Small intestine (tissue), 7 donors: ENCODE data around the gene SERPINB6. TPM values are rescaled to one million over a fixed set of nuclear protein-coding genes. Genes with fewer than 3 reads are reported as not detected.

Experiments used
- DNase-seq, 2 donors: peaks; one replicate each; pipeline versions ENCODE4 v3.0.0 to v3.0.0-alpha.2; 2013
- FAIRE-seq: peaks from 2 replicates; lab custom pipeline; 2012; peaks lifted over from hg19 to GRCh38; lab: Jason Lieb, UNC
- H3K27ac ChIP-seq, 3 donors: one replicate each; pipeline ENCODE4 v1.5.1; 2013; ENCODE audit warnings: low read length in 2 of 3, mild to moderate bottlenecking in 2 of 3, control low read depth in 1 of 3, inconsistent platforms in 1 of 3, low read depth in 1 of 3, moderate library complexity in 1 of 3
- H3K27me3 ChIP-seq, 3 donors: one replicate each; pipeline ENCODE4 v1.6.1; 2013; ENCODE audit warnings: low read length in 3 of 3, inconsistent platforms in 1 of 3; ENCODE audit not compliant: control insufficient read depth in 3 of 3, insufficient read depth in 3 of 3
- H3K36me3 ChIP-seq, 3 donors: one replicate each; pipeline ENCODE4 v1.6.1; 2013; ENCODE audit warnings: low read length in 3 of 3, inconsistent platforms in 1 of 3, low read depth in 1 of 3, mild to moderate bottlenecking in 1 of 3, moderate library complexity in 1 of 3; ENCODE audit not compliant: control insufficient read depth in 3 of 3, insufficient read depth in 2 of 3
- H3K4me1 ChIP-seq, 3 donors: one replicate each; pipeline ENCODE4 v1.6.1; 2013; ENCODE audit warnings: low read length in 2 of 3, inconsistent platforms in 1 of 3, low read depth in 1 of 3, mild to moderate bottlenecking in 1 of 3, moderate library complexity in 1 of 3; ENCODE audit not compliant: control insufficient read depth in 3 of 3, insufficient read depth in 2 of 3
- H3K4me3 ChIP-seq, 3 donors: one replicate each; pipeline ENCODE4 v1.5.1; 2013; ENCODE audit warnings: low read length in 3 of 3, control low read depth in 1 of 3, inconsistent platforms in 1 of 3, low read depth in 1 of 3, mild to moderate bottlenecking in 1 of 3, moderate library complexity in 1 of 3
- H3K9me3 ChIP-seq, 2 donors: one replicate each; pipeline ENCODE4 v1.6.1; 2013; ENCODE audit warnings: low read depth in 1 of 2, low read length in 1 of 2; ENCODE audit not compliant: control insufficient read depth in 2 of 2, insufficient read depth in 1 of 2
- WGBS, 3 donors: extraction: QIAGEN DNeasy Blood & Tissue Kit; methylation state at CpG; one replicate each; pipeline ENCODE4 v1.1.7; 2013; 5-methylcytosine and 5-hydroxymethylcytosine counted together
- polyA plus RNA-seq, 4 donors: library from polyadenylated mRNA; stranded (reverse) in 3 of 4; unstranded in 1 of 4; fragments of 200-250 nt in 3 of 4; fragments of 120-200 nt in 1 of 4; gene quantifications; one replicate each; pipeline versions ENCODE4 v1.2.1 to v1.2.3, GENCODE V29; 2013
- donor health status: healthy with polysubstance abuse.
- donor health status: control.
- donor health status: control.
- donor health status: Bipolar disorder and iron deficiency.
- donor health status: healthy.

Gene SERPINB6
- polyA plus RNA-seq, 4 donors: 280 to 539 (median 418) TPM

DNA sequence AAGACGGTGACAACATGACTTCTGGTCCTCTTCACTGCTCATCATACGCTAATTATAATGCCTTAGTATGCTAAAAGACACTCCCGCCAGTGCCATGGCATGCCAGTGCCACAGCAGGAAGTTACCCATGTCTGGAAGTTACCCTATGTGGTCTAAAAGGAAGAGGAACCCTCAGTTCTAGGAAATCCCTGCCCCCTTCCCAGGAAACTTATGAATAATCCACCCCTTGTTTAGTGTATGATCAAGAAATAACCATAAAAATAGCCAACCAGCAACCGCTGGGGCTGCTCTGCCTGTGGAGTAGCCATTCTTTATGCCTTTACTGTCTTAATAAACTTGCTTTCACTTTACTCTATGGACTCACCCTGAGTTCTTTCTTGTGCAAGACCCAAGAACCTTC is 52.4 kb downstream of the SERPINB6 start:
- H3K4me1 ChIP-seq: peaks cover 0 to 6% (median 0%) of the 10 kb centered on the region in 3 donors
- no peak for DNase-seq
- no peaks in the 10 kb centered on the region for H3K9me3 ChIP-seq
- 86 to 90% (median 89%) methylated on average over 4 of the region's 4 CpGs for WGBS, 3 donors
- no peak overlapping the region for H3K27ac ChIP-seq
- FAIRE-seq: no peak
- no peaks in the 10 kb centered on the region for H3K36me3 ChIP-seq
- H3K4me3 ChIP-seq: no peak overlapping the region
- H3K27me3 ChIP-seq: no peaks in the 10 kb centered on the region

DNA sequence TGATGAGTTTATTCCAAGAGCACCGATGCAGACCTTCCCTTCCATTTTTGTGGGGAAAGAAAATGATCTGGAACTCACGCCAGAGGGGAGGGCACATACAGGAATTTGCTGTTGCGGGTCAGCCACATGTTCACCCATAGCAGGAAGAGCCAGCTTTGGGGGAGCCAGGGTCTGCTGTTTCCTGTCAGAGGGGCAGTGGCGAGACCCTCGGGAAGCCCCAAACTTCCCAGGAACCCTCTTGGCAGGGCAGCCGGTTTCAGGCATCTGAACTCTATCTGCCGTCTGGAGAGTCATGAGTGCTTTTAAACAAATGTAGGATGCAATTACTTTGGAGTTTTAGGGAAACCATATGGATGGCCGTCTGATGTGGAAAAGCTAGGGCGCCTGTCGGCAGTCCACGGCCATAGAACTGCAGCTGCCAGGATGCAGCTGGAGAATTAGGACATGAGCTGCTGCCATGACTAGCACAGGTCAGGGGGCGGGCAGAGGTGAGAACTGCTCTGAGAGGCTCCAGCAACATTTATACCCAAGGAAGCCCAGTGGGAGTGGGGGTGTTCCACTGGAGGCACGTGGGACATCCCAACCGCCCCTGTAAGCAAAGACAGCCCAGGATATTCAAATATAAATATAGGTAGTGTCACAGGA is 53.4 kb downstream of the SERPINB6 start:
- no peaks in the 10 kb centered on the region for H3K36me3 ChIP-seq
- no peak overlapping the region for H3K4me3 ChIP-seq
- no peaks in the 10 kb centered on the region for H3K27me3 ChIP-seq
- H3K27ac ChIP-seq: no peak overlapping the region
- FAIRE-seq (no peak), DNase-seq (no peak)
- no peaks in the 10 kb centered on the region for H3K9me3 ChIP-seq
- peaks cover 0 to 6% (median 0%) of the 10 kb centered on the region in 3 donors for H3K4me1 ChIP-seq
- 71 to 87% (median 83%) methylated on average over 14 of the region's 14 CpGs for WGBS, 3 donors

DNA sequence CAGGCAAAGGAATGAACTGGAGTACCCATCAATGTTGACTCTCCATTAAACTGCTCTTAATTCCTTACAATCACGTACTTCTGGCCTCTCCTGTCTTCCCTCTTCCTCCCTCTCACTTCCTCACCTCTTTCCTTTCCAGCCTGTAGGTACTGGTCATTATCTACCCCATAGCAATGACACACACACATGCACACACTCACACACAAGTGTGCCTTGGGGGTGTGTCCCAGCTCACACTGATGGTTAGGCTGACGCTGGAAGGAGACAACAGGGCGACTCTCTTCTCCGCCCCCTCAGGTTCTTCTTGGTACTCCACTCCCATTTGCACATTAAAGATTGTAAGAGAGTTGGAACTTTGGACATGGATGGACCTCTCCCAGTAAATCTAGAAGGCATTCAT is 54.3 kb downstream of the SERPINB6 start:
- Histone ChIP-seq H3K36me3 (no peaks in the 10 kb centered on the region), H3K4me1 (peaks cover 0 to 6% (median 0%) of the 10 kb centered on the region in 3 donors), H3K27me3 (no peaks in the 10 kb centered on the region), H3K9me3 (no peaks in the 10 kb centered on the region), H3K4me3 (no peak overlapping the region), H3K27ac (no peak overlapping the region)
- 77 to 91% (median 83%) methylated on average over 4 of the region's 4 CpGs for WGBS, 3 donors
- no peak for DNase-seq
- FAIRE-seq: no peak

DNA sequence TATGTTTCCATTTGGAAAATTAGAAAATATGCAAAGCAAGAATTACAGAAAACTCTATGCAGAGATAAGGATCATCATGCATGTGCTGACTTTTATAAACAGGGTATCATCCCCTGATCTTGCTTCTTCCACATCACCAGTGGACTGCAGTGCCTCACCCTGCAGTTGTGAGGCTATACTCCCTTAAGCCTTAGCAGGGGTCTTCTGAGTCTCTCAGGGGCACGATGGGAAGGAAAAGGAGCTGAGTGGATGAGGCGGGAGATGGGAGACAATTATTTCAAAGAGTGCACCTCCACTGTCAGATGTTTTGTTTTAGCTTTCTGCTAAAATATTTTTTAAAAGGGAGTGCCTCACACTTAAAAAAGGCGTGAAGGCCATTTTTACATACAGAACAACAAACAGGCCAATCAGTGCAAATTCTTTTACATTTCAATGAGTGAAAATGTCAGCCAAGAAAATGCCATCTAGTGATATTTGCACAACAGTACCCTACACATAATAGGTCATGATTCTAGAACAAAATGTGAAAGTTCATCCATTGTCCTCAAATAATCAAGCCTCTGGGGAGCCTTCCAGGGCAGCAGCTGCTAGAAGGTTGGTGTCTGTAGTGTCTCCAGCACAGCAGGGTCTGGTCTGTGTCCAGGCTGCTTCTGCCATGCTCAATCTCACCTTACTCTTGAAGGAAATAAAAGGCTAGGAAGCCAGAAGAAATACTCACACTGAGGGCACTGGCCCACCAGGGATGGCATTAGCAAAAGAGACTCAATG is 55.0 kb downstream of the SERPINB6 start:
- no peaks in the 10 kb centered on the region for H3K36me3 ChIP-seq
- 76 to 91% (median 85%) methylated on average over 3 of the region's 3 CpGs for WGBS, 3 donors
- H3K27me3 ChIP-seq: no peaks in the 10 kb centered on the region
- FAIRE-seq (no peak), DNase-seq (no peak)
- H3K4me3 ChIP-seq: no peak overlapping the region
- no peak overlapping the region for H3K27ac ChIP-seq
- peaks cover 0 to 6% (median 0%) of the 10 kb centered on the region in 3 donors for H3K4me1 ChIP-seq
- no peaks in the 10 kb centered on the region for H3K9me3 ChIP-seq

DNA sequence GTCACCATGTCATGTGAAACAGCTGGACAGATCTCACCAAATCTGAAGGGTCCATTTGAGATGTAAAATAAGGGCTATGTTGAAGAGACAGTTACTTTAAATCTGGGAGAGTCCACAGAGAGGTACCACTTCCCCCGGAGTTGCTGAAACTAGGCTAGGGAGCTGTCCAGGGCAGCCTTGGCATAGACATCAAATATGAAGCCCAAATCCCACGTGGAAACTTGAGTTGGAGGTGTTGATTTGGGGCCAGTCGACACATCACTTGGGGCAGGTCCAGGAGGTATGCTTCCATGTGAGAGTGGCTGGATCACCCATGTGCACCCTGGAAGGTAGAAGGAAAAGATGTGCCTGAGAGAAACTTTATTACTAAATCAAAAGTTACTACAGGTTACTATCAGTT is 56.2 kb downstream of the SERPINB6 start:
- no peaks in the 10 kb centered on the region for H3K36me3 ChIP-seq
- no peak for FAIRE-seq

DNA sequence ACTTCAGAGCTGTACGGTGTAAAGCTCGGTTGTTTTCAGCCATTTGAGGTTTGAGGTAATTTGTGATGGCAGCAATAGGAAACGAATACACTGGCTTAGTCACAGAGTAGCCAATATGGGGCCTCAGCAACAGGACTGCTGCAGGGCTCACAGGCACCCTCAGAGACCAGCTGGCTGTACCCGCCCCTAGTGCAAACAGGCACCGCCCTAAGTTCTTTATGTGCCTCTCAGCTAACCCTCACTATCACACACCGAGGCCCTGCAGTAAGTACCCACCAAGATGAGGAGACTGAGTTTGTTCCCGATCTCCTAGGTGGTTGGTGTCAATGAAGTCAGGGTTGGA is 57.1 kb downstream of the SERPINB6 start:
- Histone ChIP-seq H3K36me3 (no peaks in the 10 kb centered on the region), H3K27me3 (no peaks in the 10 kb centered on the region), H3K4me3 (no peak overlapping the region), H3K4me1 (peaks cover 0 to 6% (median 0%) of the 10 kb centered on the region in 3 donors), H3K27ac (no peak overlapping the region), H3K9me3 (no peaks in the 10 kb centered on the region)
- DNase-seq (peak; percentile 28 to 54), FAIRE-seq (no peak)
- 37 to 69% (median 53%) methylated on average over 7 of the region's 7 CpGs for WGBS, 3 donors

More for the DNA sequence above, 56.2 kb downstream of the SERPINB6 start:
- no peak overlapping the region for H3K27ac ChIP-seq
- H3K27me3 ChIP-seq: no peaks in the 10 kb centered on the region
- no peaks in the 10 kb centered on the region for H3K9me3 ChIP-seq
- no peak overlapping the region for H3K4me3 ChIP-seq
- peaks cover 0 to 6% (median 0%) of the 10 kb centered on the region in 3 donors for H3K4me1 ChIP-seq
- DNase-seq: no peak
- WGBS, 3 donors: 76 to 83% (median 80%) methylated on average over 3 of the region's 3 CpGs

DNA sequence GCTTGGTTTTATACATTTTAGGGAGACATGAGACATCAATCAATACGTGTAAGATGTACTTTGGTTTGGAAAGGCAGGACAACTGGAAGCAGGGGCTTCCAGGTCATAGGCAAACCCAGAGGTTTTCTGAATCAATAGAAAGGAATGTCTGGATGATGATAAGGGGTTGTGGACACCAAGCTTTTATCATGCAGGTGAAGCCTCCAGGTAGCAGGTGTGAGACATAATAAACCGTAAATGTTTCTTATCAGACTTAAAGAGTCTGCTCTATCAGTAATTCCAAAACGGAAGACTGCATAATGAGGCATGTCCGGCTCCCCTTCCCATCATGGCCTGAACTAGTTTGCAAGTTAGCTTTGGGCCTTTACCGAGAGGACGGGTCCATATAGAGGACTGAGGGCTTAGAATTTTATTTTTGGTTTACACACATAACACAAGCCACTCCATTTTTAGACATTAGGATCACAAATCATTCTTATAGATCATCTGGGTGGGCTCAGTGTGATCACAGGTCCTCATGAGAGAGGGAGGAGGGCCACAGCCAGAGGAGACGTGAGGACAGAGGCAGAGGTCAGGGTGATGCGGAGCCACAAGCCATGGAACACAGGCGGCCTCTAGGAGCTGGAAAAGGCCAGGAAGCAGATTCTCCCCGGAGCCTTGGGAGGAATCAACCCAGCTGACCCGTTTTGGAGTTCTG is 57.6 kb downstream of the SERPINB6 start:
- Histone ChIP-seq H3K36me3 (no peaks in the 10 kb centered on the region), H3K9me3 (no peaks in the 10 kb centered on the region), H3K4me3 (no peak overlapping the region), H3K27ac (no peak overlapping the region), H3K27me3 (no peaks in the 10 kb centered on the region), H3K4me1 (peaks cover 0 to 6% (median 0%) of the 10 kb centered on the region in 3 donors)
- no peak for FAIRE-seq
- WGBS, 3 donors: 56 to 83% (median 64%) methylated on average over 11 of the region's 11 CpGs
- DNase-seq: peak; percentile 14 to 17

DNA sequence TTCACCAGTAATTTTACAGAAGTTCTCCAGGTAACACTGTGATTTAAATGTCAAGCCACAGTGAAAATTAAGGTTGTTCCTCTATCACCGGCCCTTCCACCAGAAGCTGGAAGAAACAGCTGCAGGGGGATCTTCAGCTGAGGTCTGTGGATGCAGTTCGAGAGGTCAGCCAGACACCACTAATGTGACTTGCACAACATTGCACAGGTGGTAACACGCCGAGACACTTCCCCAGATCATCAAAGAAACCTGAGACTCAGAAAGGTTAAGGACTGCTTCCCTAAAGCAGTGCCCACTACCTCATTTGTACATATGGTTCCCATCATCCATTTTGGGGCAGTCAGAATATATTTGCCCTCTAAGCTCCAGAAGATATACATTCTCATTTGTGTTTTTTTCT is 60.2 kb downstream of the SERPINB6 start:
- no peak overlapping the region for H3K4me3 ChIP-seq
- 78 to 92% (median 92%) methylated on average over 4 of the region's 4 CpGs for WGBS, 3 donors
- no peaks in the 10 kb centered on the region for H3K27me3 ChIP-seq
- H3K9me3 ChIP-seq: no peaks in the 10 kb centered on the region
- DNase-seq: no peak
- no peak for FAIRE-seq
- H3K36me3 ChIP-seq: no peaks in the 10 kb centered on the region
- H3K27ac ChIP-seq: no peak overlapping the region
- H3K4me1 ChIP-seq: peaks cover 0 to 6% (median 0%) of the 10 kb centered on the region in 3 donors
